IMR-90 (cell line): ENCODE results near the gene KCNN3. TPM values are rescaled to one million over a fixed set of nuclear protein-coding genes. Genes with fewer than 3 reads are reported as not detected.

Experiments used
- ATAC-seq: fragments of 200-7000 bp; cut with Tn5 transposase; 2 replicates; pipeline ENCODE4 v1.9.1; 2020; ENCODE audit warnings: low read depth, mild to moderate bottlenecking, moderate library complexity
- BruUV-seq: library from RNA; stranded (reverse); fragments of 400-500 nt; replicated peaks from 2 replicates; lab custom pipeline; 2021; lab: Mats Ljungman, UMichigan
- CTCF ChIA-PET: fragments of 300-600 bp; formaldehyde crosslinking; extraction: SDS; loops from one replicate; lab custom pipeline; 2021; ENCODE audit warnings: antibody characterized with exemption; lab: Yijun Ruan, JAX
- POLR2A ChIA-PET: fragments of 300-600 bp; sonication (Branson Sonifier 250); formaldehyde crosslinking; loops from one replicate; lab custom pipeline; 2022; ENCODE audit warnings: antibody characterized with exemption; ENCODE audit not compliant: unreplicated experiment; lab: Charles Lee
- DNase-seq: peaks from one replicate; pipeline ENCODE4 v3.0.0; 2013
- H2AFZ ChIP-seq: replicated peaks from 2 replicates; pipeline ENCODE3; 2013; ENCODE audit warnings: low read length, mild to moderate bottlenecking; ENCODE audit not compliant: poor library complexity
- H2AK5ac ChIP-seq: 2 replicates; pipeline ENCODE4 v1.6.1; 2013; ENCODE audit warnings: low read depth, low read length, inconsistent platforms
- H2AK9ac ChIP-seq: replicated peaks from 2 replicates; pipeline ENCODE3; 2013; ENCODE audit warnings: mild to moderate bottlenecking, low read depth, low read length, moderate library complexity; ENCODE audit not compliant: poor library complexity
- H2BK120ac ChIP-seq: 2 replicates; pipeline ENCODE4 v1.6.1; 2013; ENCODE audit warnings: low read depth, low read length, inconsistent platforms
- H2BK15ac ChIP-seq: 3 replicates; pipeline ENCODE4 v1.6.1; 2013; ENCODE audit warnings: low read depth, low read length, inconsistent platforms
- H2BK20ac ChIP-seq: 2 replicates; pipeline ENCODE4 v1.6.1; 2013; ENCODE audit warnings: low read depth, mild to moderate bottlenecking, inconsistent platforms, low read length, moderate library complexity
- H2BK5ac ChIP-seq: 2 replicates; pipeline ENCODE4 v1.6.1; 2013; ENCODE audit warnings: mild to moderate bottlenecking, low read depth, low read length, inconsistent platforms; ENCODE audit not compliant: poor library complexity, severe bottlenecking
- H3K14ac ChIP-seq: replicated peaks from 2 replicates; pipeline ENCODE4 v1.6.1; 2013; ENCODE audit warnings: low read depth, low read length, inconsistent platforms
- H3K18ac ChIP-seq: 2 replicates; pipeline ENCODE4 v1.6.1; 2013; ENCODE audit warnings: low read depth, low read length, control low read depth
- H3K23ac ChIP-seq: 2 replicates; pipeline ENCODE4 v1.6.1; 2013; ENCODE audit warnings: low read depth, low read length, inconsistent platforms
- H3K27ac ChIP-seq: 2 replicates; pipeline ENCODE4 v1.5.1; 2013; ENCODE audit warnings: mild to moderate bottlenecking, control low read depth, low read length; ENCODE audit not compliant: insufficient read depth
- H3K27me3 ChIP-seq: 2 replicates; pipeline ENCODE4 v1.6.1; 2013; ENCODE audit warnings: low read length; ENCODE audit not compliant: control insufficient read depth, insufficient read depth
- H3K36me3 ChIP-seq: 2 replicates; pipeline ENCODE4 v1.6.1; 2013; ENCODE audit warnings: low read length, mixed read lengths; ENCODE audit not compliant: control insufficient read depth, insufficient read depth
- H3K4ac ChIP-seq: 2 replicates; pipeline ENCODE4 v1.6.1; 2013; ENCODE audit warnings: low read depth, low read length, inconsistent platforms
- H3K4me1 ChIP-seq: 2 replicates; pipeline ENCODE4 v1.6.1; 2013; ENCODE audit warnings: low read length, mixed read lengths; ENCODE audit not compliant: control insufficient read depth, insufficient read depth
- H3K4me2 ChIP-seq: 2 replicates; pipeline ENCODE4 v1.6.1; 2013; ENCODE audit warnings: low read depth, mild to moderate bottlenecking, control low read depth, low read length, moderate library complexity
- H3K4me3 ChIP-seq: 2 replicates; pipeline ENCODE4 v1.5.1; 2013; ENCODE audit warnings: low read depth, mild to moderate bottlenecking, control low read depth, low read length, moderate library complexity; ENCODE audit not compliant: insufficient read depth
- H3K56ac ChIP-seq: 2 replicates; pipeline ENCODE4 v1.6.1; 2013; ENCODE audit warnings: low read length, inconsistent platforms; ENCODE audit not compliant: insufficient read depth; ENCODE audit errors: extremely low read depth
- H3K79me1 ChIP-seq, 2 experiments: 2 replicates each; pipeline ENCODE4 v1.6.1; 2013; ENCODE audit warnings: low read length in 2 of 2, inconsistent platforms in 1 of 2, low read depth in 1 of 2
- H3K9ac ChIP-seq: 2 replicates; pipeline ENCODE4 v1.6.1; 2013; ENCODE audit warnings: low read depth, low read length, control low read depth
- H3K9me1 ChIP-seq: 2 replicates; pipeline ENCODE4 v1.6.1; 2013; ENCODE audit warnings: low read length, inconsistent platforms; ENCODE audit not compliant: insufficient read depth
- H3K9me3 ChIP-seq: 2 replicates; pipeline ENCODE4 v1.6.1; 2013; ENCODE audit warnings: low read length; ENCODE audit not compliant: control insufficient read depth, insufficient read depth
- H4K20me1 ChIP-seq: 2 replicates; pipeline ENCODE4 v1.6.1; 2013; ENCODE audit warnings: low read length, inconsistent platforms; ENCODE audit not compliant: insufficient read depth
- H4K5ac ChIP-seq: 2 replicates; pipeline ENCODE4 v1.6.1; 2013; ENCODE audit warnings: mild to moderate bottlenecking, low read depth, low read length, control low read depth
- H4K8ac ChIP-seq, 2 experiments: 2 replicates each; pipeline ENCODE4 v1.6.1; 2013; ENCODE audit warnings: low read depth in 2 of 2, low read length in 2 of 2, control low read depth in 1 of 2, inconsistent platforms in 1 of 2
- H4K91ac ChIP-seq: 2 replicates; pipeline ENCODE4 v1.6.1; 2013; ENCODE audit warnings: low read depth, low read length, inconsistent platforms; ENCODE audit not compliant: insufficient read depth
- CEBPB ChIP-seq: IDR thresholded peaks from 2 replicates; pipeline ENCODE4 v1.6.1; 2012; ENCODE audit warnings: low read depth, low read length, improper control_type of control experiment
- CHD1 ChIP-seq: IDR thresholded peaks from 2 replicates; pipeline ENCODE4 v1.6.1; 2012; ENCODE audit warnings: low read depth, low read length, improper control_type of control experiment
- CTCF ChIP-seq: conservative IDR thresholded peaks from 2 replicates; pipeline ENCODE4 v1.5.1; 2012; ENCODE audit warnings: mild to moderate bottlenecking, low read depth, low read length, improper control_type of control experiment
- FOS ChIP-seq: fragments of 150-350 bp; IDR thresholded peaks from 2 replicates; pipeline ENCODE4 v1.6.1; 2016; ENCODE audit warnings: low read depth, low read length
- MAFK ChIP-seq: IDR thresholded peaks from 2 replicates; pipeline ENCODE4 v1.6.1; 2012; ENCODE audit warnings: low read depth, low read length, improper control_type of control experiment
- MAZ ChIP-seq: IDR thresholded peaks from 2 replicates; pipeline ENCODE4 v1.6.1; 2012; ENCODE audit warnings: low read depth, mild to moderate bottlenecking, low read length, improper control_type of control experiment, moderate library complexity, borderline replicate concordance
- MXI1 ChIP-seq: IDR thresholded peaks from 2 replicates; pipeline ENCODE4 v1.6.1; 2012; ENCODE audit warnings: low read depth, mild to moderate bottlenecking, low read length, moderate library complexity, borderline replicate concordance
- NFE2L2 ChIP-seq: fragments of 150-350 bp; IDR thresholded peaks from 2 replicates; pipeline ENCODE4 v1.6.1; 2016; ENCODE audit warnings: low read depth, mild to moderate bottlenecking, low read length
- POLR2A ChIP-seq: IDR thresholded peaks from 2 replicates; pipeline ENCODE4 v1.6.1; 2012; ENCODE audit warnings: mild to moderate bottlenecking, low read depth, low read length
- RAD21 ChIP-seq: IDR thresholded peaks from 2 replicates; pipeline ENCODE4 v1.6.1; 2012; ENCODE audit warnings: low read length, improper control_type of control experiment
- RCOR1 ChIP-seq: IDR thresholded peaks from 2 replicates; pipeline ENCODE4 v1.6.1; 2012; ENCODE audit warnings: mild to moderate bottlenecking, low read length, improper control_type of control experiment; ENCODE audit not compliant: insufficient replicate concordance
- RFX5 ChIP-seq: IDR thresholded peaks from 2 replicates; pipeline ENCODE4 v1.8.0; 2012; ENCODE audit warnings: low read depth, mild to moderate bottlenecking, low read length, moderate library complexity
- SMC3 ChIP-seq: fragments of 150-350 bp; IDR thresholded peaks from 2 replicates; pipeline ENCODE4 v1.6.1; 2016; ENCODE audit warnings: low read depth, mild to moderate bottlenecking, antibody characterized with exemption, low read length, moderate library complexity
- USF2 ChIP-seq: fragments of 150-350 bp; IDR thresholded peaks from 2 replicates; pipeline ENCODE4 v1.6.1; 2017; ENCODE audit warnings: mild to moderate bottlenecking, antibody characterized with exemption, low read length, low read depth
- WGBS, 2 experiments: methylation state at CpG; one replicate each; pipeline versions ENCODE4 v1.1.5 to v1.1.7; 2013; ENCODE audit warnings: missing lambda C conversion rate in 2 of 2; ENCODE audit not compliant: insufficient read length in 1 of 2; ENCODE audit errors: extremely low coverage in 2 of 2; 5-methylcytosine and 5-hydroxymethylcytosine counted together
- dilution Hi-C: fragments of 300-500 bp; cut with HindIII; formaldehyde crosslinking; loops from one replicate; pipeline ENCODE4 v1.14.3; 2018; ENCODE audit warnings: low sequenced_read_pairs; ENCODE audit not compliant: unreplicated experiment
- in situ Hi-C: fragments of 300-500 bp; cut with MboI; formaldehyde crosslinking; loops from 3 replicates; pipeline ENCODE4 v1.14.3; 2019; ENCODE audit warnings: low sequenced_read_pairs, inconsistent platforms, mixed read lengths
- intact Hi-C: fragments of 100-400 bp; cut with micrococcal nuclease; formaldehyde crosslinking; loops from 2 replicates; pipeline ENCODE4 v1.10.0; 2022
- polyA plus RNA-seq, 3 experiments: library from polyadenylated mRNA; depleted of rRNA; stranded (reverse); fragments of >200 nt; gene quantifications; 2 replicates each; pipeline ENCODE4 v1.2.3, GENCODE V29; 2012; ENCODE audit warnings: low replicate concordance in 1 of 3
- total RNA-seq: library from RNA; depleted of rRNA; stranded (reverse); fragments of >200 nt; gene quantifications from 2 replicates; pipeline ENCODE4 v1.2.3, GENCODE V29; 2012
- TF ChIP-seq, protein P1 (sequence below): fragments of 150-350 bp; IDR thresholded peaks from 2 replicates; pipeline ENCODE4 v1.6.1; 2016; ENCODE audit warnings: low read depth, mild to moderate bottlenecking, low read length, moderate library complexity, borderline replicate concordance

The KCNN3 gene
- total and polyA plus RNA-seq, 2 of the 4 experiments (the other 2 are of a cell fraction): 0.02 TPM; not detected in 1

DNA sequence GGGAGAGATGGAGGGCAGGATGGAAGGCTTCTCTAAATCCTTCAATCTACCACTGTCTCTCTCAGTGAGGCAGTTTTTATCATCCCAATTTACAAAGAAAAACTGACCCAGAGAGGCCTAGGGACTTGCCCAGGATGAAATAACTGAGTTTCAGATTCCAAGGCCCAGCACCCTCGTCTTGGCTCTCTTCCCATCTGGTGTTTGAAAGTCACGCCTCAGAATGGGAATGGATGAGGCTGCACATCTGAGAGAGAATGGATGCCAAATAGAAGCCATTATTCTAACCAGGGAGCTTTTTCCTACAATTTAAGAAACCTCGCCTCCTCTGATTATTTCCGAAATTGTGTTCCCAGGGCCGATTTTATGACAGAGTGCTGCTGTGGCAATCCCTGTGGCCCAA lies 10.6 kb upstream of the KCNN3 start:
- H3K9ac ChIP-seq: no peak overlapping the region
- no peak overlapping the region for H3K4me2 ChIP-seq
- H2AK5ac ChIP-seq: no peak overlapping the region
- H3K36me3 ChIP-seq: no peaks in the 10 kb centered on the region
- H3K18ac ChIP-seq: no peak overlapping the region
- H4K91ac ChIP-seq: no peak overlapping the region
- H2AK9ac ChIP-seq: no peak overlapping the region
- TF ChIP-seq POLR2A (no peak), MAFK (no peak), USF2 (no peak), RAD21 (no peak), SMC3 (no peak), FOS (no peak), CHD1 (no peak), CTCF (no peak), RCOR1 (no peak), MAZ (no peak), CEBPB (no peak), RFX5 (no peak), MXI1 (no peak), NFE2L2 (no peak)
- TF ChIP-seq, protein P1, sequence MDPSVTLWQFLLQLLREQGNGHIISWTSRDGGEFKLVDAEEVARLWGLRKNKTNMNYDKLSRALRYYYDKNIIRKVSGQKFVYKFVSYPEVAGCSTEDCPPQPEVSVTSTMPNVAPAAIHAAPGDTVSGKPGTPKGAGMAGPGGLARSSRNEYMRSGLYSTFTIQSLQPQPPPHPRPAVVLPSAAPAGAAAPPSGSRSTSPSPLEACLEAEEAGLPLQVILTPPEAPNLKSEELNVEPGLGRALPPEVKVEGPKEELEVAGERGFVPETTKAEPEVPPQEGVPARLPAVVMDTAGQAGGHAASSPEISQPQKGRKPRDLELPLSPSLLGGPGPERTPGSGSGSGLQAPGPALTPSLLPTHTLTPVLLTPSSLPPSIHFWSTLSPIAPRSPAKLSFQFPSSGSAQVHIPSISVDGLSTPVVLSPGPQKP: no peak
- no peaks in the 10 kb centered on the region for H3K9me3 ChIP-seq
- no peak overlapping the region for H3K4me3 ChIP-seq
- 22% methylated on average over 3 of the region's 5 CpGs; no CpG with 5 or more reads in 1 of the 2 experiments for WGBS, 2 experiments
- H4K5ac ChIP-seq: no peak overlapping the region
- no peak overlapping the region for H4K8ac ChIP-seq
- no peak overlapping the region for H3K27ac ChIP-seq
- H2BK5ac ChIP-seq: no peak overlapping the region
- POLR2A ChIA-PET: no interaction called here
- H3K14ac ChIP-seq: no peak overlapping the region
- H3K4ac ChIP-seq: no peak overlapping the region
- no peaks in the 10 kb centered on the region for H4K20me1 ChIP-seq
- DNase-seq (no peak), ATAC-seq (no peak)
- no peak overlapping the region for H2BK120ac ChIP-seq
- dilution Hi-C loops (no loop called here), intact Hi-C loops (no loop called here), in situ Hi-C loops (loop anchor here (5.0 kb wide), 2 partner anchors 313 to 398 kb away; partner anchors contain the start of gene CHRNB2)
- no peak overlapping the region for H2BK15ac ChIP-seq
- H3K27me3 ChIP-seq: peaks cover 67% of the 10 kb centered on the region
- CTCF ChIA-PET: interaction anchor here (1.0 kb wide), 1 partner anchor 321 kb away, joined by 3 read pairs; no protein-coding TSS in a partner anchor
- BruUV-seq: no TSS peak
- H2BK20ac ChIP-seq: no peak overlapping the region
- H3K9me1 ChIP-seq: no peaks in the 10 kb centered on the region
- no peaks in the 10 kb centered on the region for H3K79me1 ChIP-seq
- H3K23ac ChIP-seq: no peak overlapping the region
- no peak overlapping the region for H3K56ac ChIP-seq
- H2AFZ ChIP-seq: no peak overlapping the region
- H3K4me1 ChIP-seq: peaks cover 1% of the 10 kb centered on the region; the same call in 1 of the 2 replicates
